OCI-LY7 (cell line): Measurements from ENCODE around the gene MTMR11. TPM values are rescaled to one million over a fixed set of nuclear protein-coding genes. Genes with fewer than 3 reads are reported as not detected.

Experiments used
- Bru-seq: library from RNA; stranded (reverse); fragments of 400-500 nt; gene quantifications from one replicate; lab custom pipeline; 2021; lab: Mats Ljungman, UMichigan
- BruChase-seq, 2 experiments: library from RNA; stranded (reverse); fragments of 400-500 nt; gene quantifications; one replicate each; lab custom pipeline; 2021; lab: Mats Ljungman, UMichigan
- BruUV-seq: library from RNA; stranded (reverse); fragments of 400-500 nt; replicated peaks from 2 replicates; lab custom pipeline; 2021; lab: Mats Ljungman, UMichigan
- CTCF ChIA-PET: fragments of 300-600 bp; sonication (Branson Sonifier 250); formaldehyde crosslinking; loops from one replicate; lab custom pipeline; 2022; ENCODE audit warnings: antibody characterized with exemption; ENCODE audit not compliant: unreplicated experiment; lab: Charles Lee
- POLR2A ChIA-PET: fragments of 300-600 bp; sonication (Branson Sonifier 250); formaldehyde crosslinking; loops from one replicate; lab custom pipeline; 2022; ENCODE audit warnings: antibody characterized with exemption; lab: Charles Lee
- DNase-seq: peaks from one replicate; pipeline ENCODE4 v3.0.0-alpha.2; 2015; ENCODE audit warnings: low spot score
- H2AFZ ChIP-seq: fragments of 200-600 bp; sonication (generic), shearing (Covaris generic); 2 replicates; pipeline ENCODE4 v1.6.1; 2014; ENCODE audit warnings: mild to moderate bottlenecking, antibody characterized with exemption, low read length, moderate library complexity
- H3K27ac ChIP-seq: fragments of 200-600 bp; sonication (generic); 2 replicates; pipeline ENCODE4 v1.5.1; 2014; ENCODE audit warnings: mixed run types, low read depth, mild to moderate bottlenecking, moderate library complexity, low read length, inconsistent platforms; ENCODE audit not compliant: poor library complexity, severe bottlenecking
- H3K36me3 ChIP-seq: fragments of 200-600 bp; sonication (generic); 2 replicates; pipeline ENCODE4 v1.6.1; 2014; ENCODE audit warnings: mild to moderate bottlenecking, antibody characterized with exemption, low read length, moderate library complexity, mixed read lengths; ENCODE audit not compliant: insufficient read depth
- H3K4me1 ChIP-seq: fragments of 200-600 bp; sonication (generic); 2 replicates; pipeline ENCODE4 v1.5.1; 2014; ENCODE audit warnings: mild to moderate bottlenecking, low read length; ENCODE audit not compliant: insufficient read depth, poor library complexity, severe bottlenecking
- H3K4me2 ChIP-seq: fragments of 200-600 bp; sonication (generic); 2 replicates; pipeline ENCODE4 v1.6.1; 2014; ENCODE audit warnings: mild to moderate bottlenecking, low read length
- H3K4me3 ChIP-seq: fragments of 200-600 bp; sonication (generic); 2 replicates; pipeline ENCODE4 v1.5.1; 2014; ENCODE audit warnings: mild to moderate bottlenecking, low read depth, low read length; ENCODE audit not compliant: poor library complexity, severe bottlenecking
- H3K79me2 ChIP-seq: fragments of 200-600 bp; sonication (generic); 2 replicates; pipeline ENCODE4 v1.6.1; 2016; ENCODE audit warnings: low read depth, mild to moderate bottlenecking, low read length, moderate library complexity, mixed read lengths; ENCODE audit not compliant: insufficient read depth
- H3K9me2 ChIP-seq: fragments of 200-600 bp; sonication (generic); 2 replicates; pipeline ENCODE4 v1.6.1; 2016; ENCODE audit warnings: mild to moderate bottlenecking, low read length, mixed read lengths; ENCODE audit not compliant: insufficient read depth
- H3K9me3 ChIP-seq: fragments of 200-600 bp; sonication (generic); 2 replicates; pipeline ENCODE4 v1.6.1; 2014; ENCODE audit warnings: mild to moderate bottlenecking, mixed run types, low read length, mixed read lengths
- H4K20me1 ChIP-seq: fragments of 200-600 bp; sonication (generic); 2 replicates; pipeline ENCODE4 v1.6.1; 2014; ENCODE audit warnings: mild to moderate bottlenecking, antibody characterized with exemption, low read length, moderate library complexity, mixed read lengths; ENCODE audit not compliant: insufficient read depth
- EZH2phosphoT487 ChIP-seq: fragments of 200-600 bp; sonication (generic); IDR thresholded peaks from 2 replicates; pipeline ENCODE4 v1.6.1; 2018; ENCODE audit warnings: low read depth, borderline replicate concordance, mild to moderate bottlenecking, mixed run types, antibody characterized with exemption, low read length, moderate library complexity, mixed read lengths
- intact Hi-C: fragments of 100-400 bp; cut with micrococcal nuclease; formaldehyde crosslinking; loops from one replicate; pipeline ENCODE4 v1.10.0; 2022; ENCODE audit not compliant: unreplicated experiment
- long read RNA-seq: library from polyadenylated mRNA; stranded (forward); transcript quantifications from one replicate; pipeline ENCODE4 v2.0.0, GENCODE V29; 2022
- total RNA-seq, 2 experiments: library from RNA; depleted of rRNA in 1 of 2; stranded (reverse); fragments of >200 nt in 1 of 2; shearing (Covaris generic) in 1 of 2; gene quantifications; 2 replicates each; pipeline ENCODE4 v1.2.3, GENCODE V29; 2014 to 2022
- TF ChIP-seq, protein P1 (sequence below): fragments of 200-600 bp; sonication (generic); conservative IDR thresholded peaks from 2 replicates; pipeline ENCODE4 v1.5.1; 2014; ENCODE audit warnings: mild to moderate bottlenecking, antibody characterized with exemption, low read length, moderate library complexity, mixed read lengths

Gene MTMR11, protein sequence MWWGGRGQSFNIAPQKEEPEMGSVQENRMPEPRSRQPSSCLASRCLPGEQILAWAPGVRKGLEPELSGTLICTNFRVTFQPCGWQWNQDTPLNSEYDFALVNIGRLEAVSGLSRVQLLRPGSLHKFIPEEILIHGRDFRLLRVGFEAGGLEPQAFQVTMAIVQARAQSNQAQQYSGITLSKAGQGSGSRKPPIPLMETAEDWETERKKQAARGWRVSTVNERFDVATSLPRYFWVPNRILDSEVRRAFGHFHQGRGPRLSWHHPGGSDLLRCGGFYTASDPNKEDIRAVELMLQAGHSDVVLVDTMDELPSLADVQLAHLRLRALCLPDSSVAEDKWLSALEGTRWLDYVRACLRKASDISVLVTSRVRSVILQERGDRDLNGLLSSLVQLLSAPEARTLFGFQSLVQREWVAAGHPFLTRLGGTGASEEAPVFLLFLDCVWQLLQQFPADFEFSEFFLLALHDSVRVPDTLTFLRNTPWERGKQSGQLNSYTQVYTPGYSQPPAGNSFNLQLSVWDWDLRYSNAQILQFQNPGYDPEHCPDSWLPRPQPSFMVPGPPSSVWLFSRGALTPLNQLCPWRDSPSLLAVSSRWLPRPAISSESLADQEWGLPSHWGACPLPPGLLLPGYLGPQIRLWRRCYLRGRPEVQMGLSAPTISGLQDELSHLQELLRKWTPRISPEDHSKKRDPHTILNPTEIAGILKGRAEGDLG
- total RNA-seq (2014; rRNA removed; shearing (Covaris generic)) (0.08 and 0.09 TPM in 2 replicates), total RNA-seq (2022) (0.24 TPM in 1 of 2 replicates, not detected in the other), Bru-seq, nascent RNA (percentile 10 among the genes with signal in this experiment), BruChase-seq, experiment 1, labeled RNA remaining after a 6-hour chase (percentile 23 among the genes with signal in this experiment), BruChase-seq, experiment 2, labeled RNA remaining after a 2-hour chase (percentile 22 among the genes with signal in this experiment)
- long read RNA-seq = 0 reads

DNA sequence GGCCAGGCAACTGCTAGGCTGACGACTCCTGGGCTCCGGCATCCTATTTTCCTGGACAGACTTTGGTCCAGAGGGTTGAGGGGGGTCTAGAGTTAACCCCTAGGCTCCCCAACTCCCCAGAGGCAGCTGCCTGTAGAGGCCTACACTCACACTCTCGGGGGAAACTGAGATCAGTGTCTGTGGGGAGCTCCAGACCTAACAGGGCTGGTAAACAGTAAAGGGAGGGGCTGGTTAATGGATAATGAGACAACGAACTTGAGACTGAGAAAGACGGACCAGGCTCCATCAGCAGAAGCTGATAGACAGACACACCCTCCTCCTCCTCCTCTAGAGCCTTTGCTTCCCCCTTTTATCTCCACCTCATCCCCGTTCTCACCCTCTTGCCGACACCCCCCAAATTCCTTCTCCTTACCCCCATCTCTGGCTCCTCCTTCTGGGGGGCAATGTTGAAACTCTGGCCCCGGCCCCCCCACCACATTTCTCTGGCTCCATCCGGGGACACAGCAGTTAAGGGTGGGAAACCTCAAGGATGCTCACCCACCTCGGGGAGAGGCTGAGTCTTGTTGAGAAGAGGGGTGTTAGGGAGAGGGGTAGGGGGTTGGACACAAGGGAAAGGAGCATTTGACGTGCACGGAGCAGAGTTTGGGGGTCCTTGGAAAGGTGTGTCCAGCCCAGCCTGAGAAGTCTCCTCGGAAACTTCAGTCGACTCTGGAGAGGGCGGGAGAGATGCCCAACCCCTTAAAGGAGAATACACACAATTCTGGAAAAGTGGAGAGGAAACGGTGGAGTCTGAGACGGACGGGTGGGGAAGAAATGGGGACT, at the start of gene MTMR11:
Gene MTMR11 (minus strand): TSS at position 710 of the 822 bp plus-strand sequence. CDS start 232 bp downstream, at position 478.
- Histone ChIP-seq H3K9me3 (no peaks in the 10 kb centered on the region), H3K4me2 (peak within 1 kb of the TSS; percentile 39), H4K20me1 (no peaks in the 10 kb centered on the region), H3K4me1 (peaks cover 12% of the 10 kb centered on the region), H3K36me3 (no peaks in the 10 kb centered on the region), H2AFZ (peak within 1 kb of the TSS; percentile 21; the same call in 1 of the 2 replicates), H3K4me3 (no peak within 1 kb of the TSS), H3K79me2 (no peaks in the 10 kb centered on the region), H3K9me2 (no peaks in the 10 kb centered on the region), H3K27ac (no peak within 1 kb of the TSS)
- DNase-seq = no peak
- no TSS peak for BruUV-seq
- TF ChIP-seq, protein P1, sequence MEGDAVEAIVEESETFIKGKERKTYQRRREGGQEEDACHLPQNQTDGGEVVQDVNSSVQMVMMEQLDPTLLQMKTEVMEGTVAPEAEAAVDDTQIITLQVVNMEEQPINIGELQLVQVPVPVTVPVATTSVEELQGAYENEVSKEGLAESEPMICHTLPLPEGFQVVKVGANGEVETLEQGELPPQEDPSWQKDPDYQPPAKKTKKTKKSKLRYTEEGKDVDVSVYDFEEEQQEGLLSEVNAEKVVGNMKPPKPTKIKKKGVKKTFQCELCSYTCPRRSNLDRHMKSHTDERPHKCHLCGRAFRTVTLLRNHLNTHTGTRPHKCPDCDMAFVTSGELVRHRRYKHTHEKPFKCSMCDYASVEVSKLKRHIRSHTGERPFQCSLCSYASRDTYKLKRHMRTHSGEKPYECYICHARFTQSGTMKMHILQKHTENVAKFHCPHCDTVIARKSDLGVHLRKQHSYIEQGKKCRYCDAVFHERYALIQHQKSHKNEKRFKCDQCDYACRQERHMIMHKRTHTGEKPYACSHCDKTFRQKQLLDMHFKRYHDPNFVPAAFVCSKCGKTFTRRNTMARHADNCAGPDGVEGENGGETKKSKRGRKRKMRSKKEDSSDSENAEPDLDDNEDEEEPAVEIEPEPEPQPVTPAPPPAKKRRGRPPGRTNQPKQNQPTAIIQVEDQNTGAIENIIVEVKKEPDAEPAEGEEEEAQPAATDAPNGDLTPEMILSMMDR = no peak
- TF ChIP-seq EZH2phosphoT487 = no peak
- ChIA-PET POLR2A (no interaction called here), CTCF (interaction anchor here (0.6 kb wide), 1 partner anchor 251 kb away, joined by 3 read pairs; no protein-coding TSS in a partner anchor)
- intact Hi-C loops = no loop called here

DNA sequence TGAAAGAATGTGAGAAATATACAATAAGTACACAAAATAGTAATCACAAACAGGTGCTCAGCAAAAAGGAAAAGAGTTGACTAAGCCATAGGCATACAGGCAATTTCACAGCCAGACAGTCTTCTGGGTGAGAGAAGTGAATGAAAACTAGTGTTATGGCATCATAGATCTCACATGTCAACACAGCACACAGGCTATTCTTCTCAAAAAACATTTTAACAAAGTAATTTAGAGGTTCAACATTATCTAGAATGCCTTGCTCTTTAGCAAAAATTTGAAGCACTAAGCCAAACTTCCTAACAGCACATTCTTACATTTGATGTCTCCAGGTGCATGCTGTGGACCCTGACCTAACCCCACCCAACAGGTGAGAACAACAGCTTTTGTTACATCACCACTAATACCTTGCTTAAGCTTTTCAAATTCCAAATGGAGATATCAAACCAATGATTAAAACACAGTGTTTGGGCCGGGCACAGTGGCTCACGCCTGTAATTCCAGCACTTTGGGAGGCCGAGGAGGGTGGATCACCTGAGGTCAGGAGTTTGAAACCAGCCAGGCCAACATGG, 43.4 kb upstream of the MTMR11 start:
- H3K79me2 ChIP-seq = no peaks in the 10 kb centered on the region
- H3K9me2 ChIP-seq = no peaks in the 10 kb centered on the region
- ChIA-PET CTCF (no interaction called here), POLR2A (no interaction called here)
- no peaks in the 10 kb centered on the region for H3K4me1 ChIP-seq
- intact Hi-C loops = loop anchor here (5.0 kb wide), 1 partner anchor 42 kb away; no protein-coding TSS in a partner anchor
- H2AFZ ChIP-seq = no peak overlapping the region
- H3K36me3 ChIP-seq = no peaks in the 10 kb centered on the region
- no peaks in the 10 kb centered on the region for H4K20me1 ChIP-seq
- no peak overlapping the region for H3K4me3 ChIP-seq
- TF ChIP-seq, protein P1 = no peak
- TF ChIP-seq EZH2phosphoT487 = no peak
- H3K27ac ChIP-seq = no peak overlapping the region
- H3K9me3 ChIP-seq = no peaks in the 10 kb centered on the region
- no TSS peak for BruUV-seq
- no peak for DNase-seq
- no peak overlapping the region for H3K4me2 ChIP-seq
